D721Med (cell line): ENCODE results near the gene TLR1.

Source experiments
- DNase-seq: peaks from one replicate; pipeline ENCODE4 v3.0.0; 2011; ENCODE audit warnings: low spot score; ENCODE audit not compliant: insufficient read length
- FAIRE-seq: peaks from 2 replicates; lab custom pipeline; 2011; peaks lifted over from hg19 to GRCh38; lab: Jason Lieb, UNC
- TF ChIP-seq, protein P1 (sequence below): IDR thresholded peaks from 2 replicates; pipeline ENCODE4 v1.5.1; 2012; ENCODE audit warnings: mild to moderate bottlenecking, control low read depth; ENCODE audit not compliant: insufficient read depth; ENCODE audit errors: missing control alignments

Gene TLR1

DNA sequence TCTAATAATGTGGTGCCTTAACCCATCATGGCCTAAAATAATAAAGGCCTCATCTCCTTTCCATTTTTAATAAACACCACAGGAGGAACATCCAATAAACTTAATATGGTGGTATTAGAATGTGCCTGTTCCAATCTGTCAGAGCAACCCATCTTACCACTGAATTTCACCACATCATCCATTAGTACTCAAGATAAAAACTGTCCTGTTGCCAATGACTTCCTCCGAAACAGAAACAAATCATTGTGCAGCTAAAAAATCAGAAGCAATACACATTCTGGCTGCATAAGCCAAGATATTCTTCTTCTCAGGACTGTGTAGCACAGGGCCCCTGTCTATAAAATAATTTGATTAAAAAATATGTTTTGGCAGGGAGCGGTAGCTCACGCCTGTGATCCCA lies 40.3 kb downstream of the TLR1 start:
- TF ChIP-seq, protein P1, sequence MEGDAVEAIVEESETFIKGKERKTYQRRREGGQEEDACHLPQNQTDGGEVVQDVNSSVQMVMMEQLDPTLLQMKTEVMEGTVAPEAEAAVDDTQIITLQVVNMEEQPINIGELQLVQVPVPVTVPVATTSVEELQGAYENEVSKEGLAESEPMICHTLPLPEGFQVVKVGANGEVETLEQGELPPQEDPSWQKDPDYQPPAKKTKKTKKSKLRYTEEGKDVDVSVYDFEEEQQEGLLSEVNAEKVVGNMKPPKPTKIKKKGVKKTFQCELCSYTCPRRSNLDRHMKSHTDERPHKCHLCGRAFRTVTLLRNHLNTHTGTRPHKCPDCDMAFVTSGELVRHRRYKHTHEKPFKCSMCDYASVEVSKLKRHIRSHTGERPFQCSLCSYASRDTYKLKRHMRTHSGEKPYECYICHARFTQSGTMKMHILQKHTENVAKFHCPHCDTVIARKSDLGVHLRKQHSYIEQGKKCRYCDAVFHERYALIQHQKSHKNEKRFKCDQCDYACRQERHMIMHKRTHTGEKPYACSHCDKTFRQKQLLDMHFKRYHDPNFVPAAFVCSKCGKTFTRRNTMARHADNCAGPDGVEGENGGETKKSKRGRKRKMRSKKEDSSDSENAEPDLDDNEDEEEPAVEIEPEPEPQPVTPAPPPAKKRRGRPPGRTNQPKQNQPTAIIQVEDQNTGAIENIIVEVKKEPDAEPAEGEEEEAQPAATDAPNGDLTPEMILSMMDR, result no peak
- DNase-seq, result no peak
- FAIRE-seq, result no peak

DNA sequence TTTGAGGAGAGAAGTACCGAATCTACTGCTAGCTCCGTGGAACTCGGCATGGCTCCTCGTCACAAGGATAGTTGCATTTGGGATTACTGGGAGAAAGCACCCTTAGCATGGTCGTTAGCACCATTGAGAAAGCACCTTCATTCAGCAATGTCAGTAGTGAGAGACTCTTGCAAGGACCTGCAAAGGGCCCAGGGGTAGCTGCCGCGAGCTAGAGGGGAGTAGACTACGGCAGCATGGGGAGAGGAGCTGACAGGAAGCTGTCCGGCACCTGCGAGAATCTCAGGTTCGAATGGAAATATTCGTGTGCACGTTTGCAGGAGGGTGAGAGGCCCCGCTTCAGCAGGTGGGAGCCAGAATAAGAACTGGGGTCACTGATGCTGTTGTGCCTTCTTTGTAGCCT lies 42.0 kb downstream of the TLR1 start:
- TF ChIP-seq, protein P1, result no peak
- DNase-seq (no peak), FAIRE-seq (no peak)

- TF ChIP-seq, protein P1, result no peak
- DNase-seq (no peak), FAIRE-seq (no peak)
Observed at GRCh38 chr4:38759790-38760122, 44.8 kb downstream of the TLR1 start.

GRCh38 chr4:38759113-38759789 lies 45.3 kb downstream of the TLR1 start:
- FAIRE-seq, result no peak
- no peak for DNase-seq
- TF ChIP-seq, protein P1, result peak; percentile 68

- no peak for DNase-seq
Observed at GRCh38 chr4:38757945-38758600, 46.5 kb downstream of the TLR1 start.

GRCh38 chr4:38752941-38753806 lies 51.4 kb downstream of the TLR1 start:
- no peak for FAIRE-seq
- TF ChIP-seq, protein P1, result no peak
- DNase-seq, result no peak

More at GRCh38 chr4:38757945-38758600, 46.5 kb downstream of the TLR1 start:
- FAIRE-seq, result no peak
- TF ChIP-seq, protein P1, result no peak
